Colonic mucosa (tissue), 4 donors: Measurements from ENCODE around the gene NYAP1. TPM values are rescaled to one million over a fixed set of nuclear protein-coding genes. Genes with fewer than 3 reads are reported as not detected.
A peak's percentile ranks its signal among the peaks of the same experiment; 100 is the strongest.

Source experiments
- DNase-seq: peaks from one replicate; pipeline ENCODE4 v3.0.0-alpha.2; 2020
- H3K27ac ChIP-seq: fragments of 200-600 bp; one replicate; pipeline ENCODE4 v1.8.0; 2021
- H3K27me3 ChIP-seq: fragments of 200-600 bp; one replicate; pipeline ENCODE4 v1.8.0; 2021
- H3K36me3 ChIP-seq: fragments of 200-600 bp; one replicate; pipeline ENCODE4 v1.8.0; 2021
- H3K4me1 ChIP-seq: fragments of 200-600 bp; one replicate; pipeline ENCODE4 v1.8.0; 2021; ENCODE audit warnings: mild to moderate bottlenecking
- H3K4me3 ChIP-seq: fragments of 200-600 bp; one replicate; pipeline ENCODE4 v1.8.0; 2021
- H3K9ac ChIP-seq, 2 donors: one replicate each; pipeline ENCODE4 v1.7.0; 2013; ENCODE audit warnings: control low read depth in 2 of 2, low read depth in 2 of 2, low read length in 2 of 2
- H3K9me3 ChIP-seq: fragments of 200-600 bp; one replicate; pipeline ENCODE4 v1.8.0; 2021
- CTCF ChIP-seq: fragments of 200-600 bp; IDR thresholded peaks from one replicate; pipeline ENCODE4 v1.8.0; 2022; ENCODE audit warnings: antibody characterized with exemption, mild to moderate bottlenecking
- intact Hi-C: fragments of 100-400 bp; cut with DNase I; formaldehyde crosslinking; loops from one replicate; pipeline ENCODE4 v1.14.1; 2022
- total RNA-seq, 2 donors: library from RNA; stranded (reverse); fragmentation: NEBNext Ultra II Directional in 1 of 2; extraction: Animal tissue kit (Norgen Biotek cat#: 25700) in 1 of 2; gene quantifications; one replicate each; pipeline ENCODE4 v1.2.1, GENCODE V29; 2021
- donor health status: healthy.
- donor health status: DM: no; HTN: no; CAD: no.
- donor health status: DM: no; HTN: no; CAD: no.

NYAP1 gene
- total RNA-seq, 2 donors from 2014 or later: 0.44 to 0.69 TPM

DNA sequence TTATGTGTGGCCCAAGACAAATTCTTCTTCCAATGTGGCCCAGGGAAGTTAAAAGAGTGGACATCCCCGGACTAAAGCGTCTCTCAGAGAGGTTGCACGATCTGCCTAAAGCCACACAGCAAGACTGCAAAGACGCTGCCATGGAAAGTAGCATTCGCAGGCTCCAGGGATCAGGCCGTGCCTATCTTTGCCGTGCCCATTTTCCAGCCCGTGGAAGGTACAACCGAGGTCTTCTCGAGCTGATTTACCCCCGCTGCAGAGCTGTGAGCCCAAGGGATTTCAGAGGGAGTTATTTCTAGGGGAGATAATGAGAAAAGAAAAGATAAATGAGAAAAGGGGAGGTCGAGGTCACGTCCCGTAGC lies 1.0 kb upstream of the NYAP1 start:
- intact Hi-C loops: no loop called here
- peak overlapping the region; percentile 46 to 71 for H3K9ac ChIP-seq
- peaks cover 6% of the 10 kb centered on the region for H3K4me1 ChIP-seq
- H3K9me3 ChIP-seq: no peaks in the 10 kb centered on the region
- TF ChIP-seq CTCF: no peak
- no peak overlapping the region for H3K27ac ChIP-seq
- H3K27me3 ChIP-seq: no peaks in the 10 kb centered on the region
- DNase-seq: no peak
- no peaks in the 10 kb centered on the region for H3K36me3 ChIP-seq
- H3K4me3 ChIP-seq: peak overlapping the region; percentile 42

GRCh38 chr7:100483090-100483721 lies 521 bp upstream of the NYAP1 start:
- Histone ChIP-seq H3K9me3 (no peaks in the 10 kb centered on the region), H3K9ac (peak overlapping the region; percentile 46 to 71), H3K4me3 (peak overlapping the region; percentile 42), H3K27ac (no peak overlapping the region), H3K36me3 (no peaks in the 10 kb centered on the region), H3K27me3 (no peaks in the 10 kb centered on the region), H3K4me1 (peaks cover 6% of the 10 kb centered on the region)
- intact Hi-C loops: no loop called here
- peak; percentile 70 for DNase-seq
- peak; percentile 89 for TF ChIP-seq CTCF

DNA sequence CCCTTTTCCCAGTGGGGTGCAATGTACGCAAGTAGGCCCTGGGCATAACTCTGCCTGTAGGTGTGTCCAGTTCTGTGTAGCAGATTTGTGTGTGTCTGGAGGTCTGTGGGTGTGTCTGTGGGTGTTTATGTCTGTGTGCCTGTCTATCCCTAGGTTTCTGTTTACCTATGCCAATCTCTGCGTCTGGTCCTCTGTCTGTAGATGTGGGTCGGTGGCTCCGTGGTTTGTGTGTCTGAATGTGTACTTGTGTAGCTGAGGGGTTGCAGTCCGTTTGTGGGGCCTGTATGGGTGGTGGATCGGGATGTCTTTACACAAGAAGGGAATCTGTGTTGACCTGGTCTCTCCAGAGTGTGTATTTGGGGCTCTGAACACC lies 932 bp downstream of the NYAP1 start:
- Histone ChIP-seq H3K9me3 (no peaks in the 10 kb centered on the region), H3K4me1 (peaks cover 6% of the 10 kb centered on the region), H3K36me3 (no peaks in the 10 kb centered on the region), H3K27me3 (no peaks in the 10 kb centered on the region), H3K9ac (no peak overlapping the region), H3K4me3 (no peak overlapping the region), H3K27ac (no peak overlapping the region)
- no peak for DNase-seq
- TF ChIP-seq CTCF: no peak
- intact Hi-C loops: no loop called here

- no peak for DNase-seq
- no peak overlapping the region for H3K4me3 ChIP-seq
- intact Hi-C loops: no loop called here
- H3K4me1 ChIP-seq: peaks cover 6% of the 10 kb centered on the region
- H3K27ac ChIP-seq: no peak overlapping the region
- TF ChIP-seq CTCF: no peak
- H3K36me3 ChIP-seq: no peaks in the 10 kb centered on the region
- no peaks in the 10 kb centered on the region for H3K27me3 ChIP-seq
- no peak overlapping the region for H3K9ac ChIP-seq
- no peaks in the 10 kb centered on the region for H3K9me3 ChIP-seq
Observed at GRCh38 chr7:100485471-100485876, 1.7 kb downstream of the NYAP1 start.

- no peak for TF ChIP-seq CTCF
- intact Hi-C loops: no loop called here
- H3K9ac ChIP-seq: no peak overlapping the region
- DNase-seq: no peak
- no peak overlapping the region for H3K27ac ChIP-seq
- H3K4me3 ChIP-seq: no peak overlapping the region
- H3K9me3 ChIP-seq: no peaks in the 10 kb centered on the region
- peaks cover 6% of the 10 kb centered on the region for H3K4me1 ChIP-seq
- no peaks in the 10 kb centered on the region for H3K36me3 ChIP-seq
- no peaks in the 10 kb centered on the region for H3K27me3 ChIP-seq
Observed at GRCh38 chr7:100486111-100486636, 2.4 kb downstream of the NYAP1 start.
